Measurements from ENCODE around the gene PKIG.

GRCh38 chr20:44632103-44632752 is 49.8 kb downstream of the PKIG start:
- TF ChIP-seq CTCF (IDR thresholded peaks at IDR 0.05) (no peak), EP300 (IDR thresholded peaks at IDR 0.05) (no peak), POLR2A (IDR thresholded peaks at IDR 0.05) (no peak)
